Daoy (cell line): Measurements from ENCODE around the gene WDTC1. TPM values are rescaled to one million over a fixed set of nuclear protein-coding genes. Genes with fewer than 3 reads are reported as not detected.

Source experiments
- DNase-seq: peaks from one replicate; pipeline ENCODE4 v3.0.0-alpha.2; 2015; ENCODE audit warnings: low read depth
- total RNA-seq: library from RNA; depleted of rRNA; stranded (reverse); fragments of >200 nt; shearing (Covaris generic); gene quantifications from 2 replicates; pipeline ENCODE4 v1.2.3, GENCODE V29; 2014; rRNA removed

WDTC1 gene
- total RNA-seq, 1 experiment from 2014 or later, result 14.1 TPM

- DNase-seq, result no peak
Observed at GRCh38 chr1:27355683-27356082, 121.3 kb downstream of the WDTC1 start.

- no peak for DNase-seq
Observed at GRCh38 chr1:27356277-27356618, 121.8 kb downstream of the WDTC1 start.

- no peak for DNase-seq
Observed at GRCh38 chr1:27356619-27357280, 122.3 kb downstream of the WDTC1 start.

- peak; percentile 70 for DNase-seq
Observed at GRCh38 chr1:27357281-27358037, 123.0 kb downstream of the WDTC1 start.

Other genes with a start within 250 kb of the WDTC1 start
- gene TRNP1, start 240.9 kb upstream of the WDTC1 start, total RNA-seq, result 3.3 and 4.4 TPM in 2 replicates
- 2.0 and 3.2 TPM in 2 replicates for gene TENT5B, start 221.8 kb upstream of the WDTC1 start, total RNA-seq
- gene SLC9A1, start 79.5 kb upstream of the WDTC1 start, total RNA-seq, result 5.4 and 6.1 TPM in 2 replicates
- gene TMEM222, start 87.5 kb downstream of the WDTC1 start, total RNA-seq, result 54.9 and 65.0 TPM in 2 replicates
- 1.2 and 2.1 TPM in 2 replicates for gene SYTL1, start 107.4 kb downstream of the WDTC1 start, total RNA-seq
- 8.2 and 12.1 TPM in 2 replicates for gene MAP3K6, start 132.3 kb downstream of the WDTC1 start, total RNA-seq
- gene FCN3, start 140.2 kb downstream of the WDTC1 start, total RNA-seq, result not detected in 2 replicates
- not detected in 2 replicates for gene CD164L2, start 148.7 kb downstream of the WDTC1 start, total RNA-seq
- 0.80 and 2.0 TPM in 2 replicates for gene GPR3, start 158.0 kb downstream of the WDTC1 start, total RNA-seq